Skin epidermis (tissue), 12 donors: Measurements from ENCODE around the gene ABHD16B.

Experiments
- H3K27ac ChIP-seq, 21 experiments: fragments of 200-600 bp; sonication (generic) in 11 of 21; one replicate each; pipeline ENCODE4 v1.5.0; 2020; ENCODE audit warnings: mild to moderate bottlenecking in 3 of 21, inconsistent platforms in 2 of 21, moderate library complexity in 2 of 21
- H3K4me3 ChIP-seq, 7 experiments: fragments of 200-600 bp; sonication (generic) in 2 of 7; one replicate each; pipeline ENCODE4 v1.5.0; 2020; ENCODE audit warnings: inconsistent platforms in 2 of 7, mild to moderate bottlenecking in 2 of 7, moderate library complexity in 1 of 7

The ABHD16B gene

DNA sequence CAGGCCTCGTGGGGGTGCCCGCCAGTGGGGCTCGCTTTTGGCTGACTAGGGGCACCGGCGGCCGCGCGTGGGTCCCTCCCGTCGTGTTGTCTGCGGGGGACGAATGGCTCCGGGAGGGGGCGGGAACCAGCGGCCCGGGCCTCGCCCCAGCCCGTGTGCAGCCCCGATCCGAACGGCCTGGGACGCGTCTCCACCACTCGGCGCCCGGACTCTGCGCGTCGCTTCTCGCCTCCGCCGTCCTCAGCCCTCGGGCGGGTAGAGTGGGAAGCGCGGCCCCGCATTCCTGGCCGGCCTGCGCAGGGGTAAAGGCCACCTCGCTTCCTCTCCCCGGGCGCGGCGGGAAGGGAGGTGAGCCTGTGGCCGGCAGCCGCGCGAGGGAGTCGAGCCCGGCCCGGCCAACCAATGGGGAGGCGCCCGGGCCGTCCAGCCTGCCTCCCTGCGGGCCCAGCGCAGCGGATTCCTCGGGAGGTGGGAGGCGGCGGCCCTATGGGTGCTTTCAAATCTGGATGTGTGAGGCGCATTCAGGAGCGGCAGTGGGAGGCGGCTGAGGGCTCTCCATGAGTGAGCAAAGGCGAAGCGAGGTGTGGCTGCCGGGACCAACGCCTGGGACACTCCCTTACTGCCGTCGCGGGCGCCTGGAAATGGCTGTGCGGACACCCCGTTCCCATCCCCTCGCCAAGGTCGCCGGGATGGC lies 29.2 kb upstream of the ABHD16B start:
- Histone ChIP-seq H3K27ac (peak overlapping the region in 18 of 21 experiments; percentile 14 to 71 (median 52)), H3K4me3 (peak overlapping the region; percentile 35 to 53 (median 48))

DNA sequence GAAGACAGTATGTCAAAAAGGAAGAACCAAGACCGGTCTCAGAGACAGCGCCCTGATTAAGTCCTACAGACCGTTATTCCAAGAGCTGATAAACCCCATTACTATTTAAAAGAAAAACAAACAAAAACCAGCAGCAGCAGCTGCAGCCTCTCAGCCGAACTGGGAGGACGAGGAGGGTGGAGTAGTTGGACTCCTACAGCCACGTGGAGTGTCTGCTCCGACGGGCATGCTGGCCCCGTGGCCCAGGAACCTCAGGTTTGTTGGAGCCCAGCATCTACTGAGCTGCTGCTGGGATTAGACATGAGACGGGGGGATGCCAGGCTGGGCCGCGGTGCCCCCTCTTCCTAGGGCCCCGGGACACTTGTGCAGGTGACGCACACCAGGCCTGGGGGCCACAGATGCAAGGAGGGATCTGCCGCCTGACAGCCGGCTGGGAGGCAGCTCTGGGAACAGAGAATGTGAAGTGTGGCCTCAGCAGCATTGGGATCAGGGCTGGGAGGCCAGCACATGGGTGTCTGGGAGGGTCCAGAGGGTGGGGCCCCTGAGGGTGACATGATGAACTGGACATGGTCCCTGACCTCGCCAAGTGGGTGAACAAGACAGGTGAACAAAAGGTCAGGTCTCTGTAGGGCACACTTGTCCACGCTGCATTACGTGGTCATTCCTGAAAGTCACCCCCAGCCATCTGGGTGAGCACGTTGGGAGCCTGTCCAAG lies 27.4 kb upstream of the ABHD16B start:
- no peak overlapping the region for H3K4me3 ChIP-seq
- peak overlapping the region in 2 of 21 experiments; percentile 24 to 51 for H3K27ac ChIP-seq

DNA sequence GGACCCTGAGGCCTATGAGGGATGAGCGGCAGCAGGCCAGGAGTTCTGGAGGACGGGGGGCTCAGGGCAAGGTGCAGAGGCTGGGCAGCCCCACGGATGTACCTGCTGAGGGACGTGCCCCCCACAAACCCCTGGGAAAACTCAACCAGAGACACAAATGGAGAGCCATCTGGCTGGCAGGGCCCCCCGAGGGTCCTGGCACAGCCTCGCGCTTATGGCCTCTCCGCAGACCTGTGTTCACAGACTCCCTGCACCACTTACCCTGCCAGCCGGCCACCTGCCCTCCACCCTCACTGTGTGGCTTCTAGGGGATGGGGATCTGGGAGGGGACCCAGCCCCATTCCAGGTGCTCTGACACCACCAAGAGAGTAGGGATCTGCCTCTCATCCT lies 26.8 kb upstream of the ABHD16B start:
- H3K4me3 ChIP-seq: no peak overlapping the region

DNA sequence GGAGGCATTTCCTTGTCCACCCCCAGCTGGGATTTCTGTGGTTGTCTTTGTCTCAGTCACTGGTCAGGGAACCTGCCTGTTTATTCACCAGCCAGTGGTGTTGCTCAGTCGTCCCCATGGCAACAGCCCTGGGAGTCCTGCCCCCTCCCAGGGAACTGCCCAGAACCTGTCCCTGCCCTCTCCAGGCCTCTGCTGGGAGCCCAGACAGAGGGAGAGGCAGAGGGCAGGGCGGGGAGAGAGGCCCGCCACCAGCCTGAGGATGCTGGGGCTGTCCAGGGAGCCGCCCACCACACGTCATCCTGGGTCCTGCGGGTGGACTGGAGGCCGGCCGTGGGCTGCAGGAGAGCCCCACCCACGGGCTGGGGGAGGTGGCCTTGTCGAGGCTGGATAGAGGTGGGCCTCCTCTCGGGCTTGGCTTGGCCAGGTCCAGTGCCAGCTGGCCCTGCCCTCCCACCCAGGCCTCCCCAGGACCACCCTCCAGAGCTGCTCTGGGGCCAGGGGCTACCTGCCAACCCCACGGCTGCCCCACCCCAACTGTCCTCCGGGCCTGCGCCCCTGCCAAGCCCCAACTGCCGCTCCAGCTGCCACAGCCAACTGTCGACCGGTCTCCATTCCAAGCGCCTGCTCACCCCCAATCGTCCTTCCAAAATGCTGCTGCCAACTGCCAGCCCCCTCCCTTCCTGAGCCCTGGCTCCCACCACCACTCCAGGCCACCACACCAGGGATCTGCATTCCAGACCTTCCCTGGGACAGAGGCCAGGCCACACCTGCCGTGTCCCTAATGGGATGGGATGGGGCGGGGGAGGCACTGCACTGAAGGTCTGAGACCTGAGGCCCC lies 26.1 kb upstream of the ABHD16B start:
- H3K27ac ChIP-seq: peak overlapping the region in 5 of 21 experiments; percentile 28 to 69 (median 49)
- H3K4me3 ChIP-seq: no peak overlapping the region

More for the DNA sequence above, 26.8 kb upstream of the ABHD16B start:
- peak overlapping the region in 2 of 21 experiments; percentile 24 to 51 for H3K27ac ChIP-seq

DNA sequence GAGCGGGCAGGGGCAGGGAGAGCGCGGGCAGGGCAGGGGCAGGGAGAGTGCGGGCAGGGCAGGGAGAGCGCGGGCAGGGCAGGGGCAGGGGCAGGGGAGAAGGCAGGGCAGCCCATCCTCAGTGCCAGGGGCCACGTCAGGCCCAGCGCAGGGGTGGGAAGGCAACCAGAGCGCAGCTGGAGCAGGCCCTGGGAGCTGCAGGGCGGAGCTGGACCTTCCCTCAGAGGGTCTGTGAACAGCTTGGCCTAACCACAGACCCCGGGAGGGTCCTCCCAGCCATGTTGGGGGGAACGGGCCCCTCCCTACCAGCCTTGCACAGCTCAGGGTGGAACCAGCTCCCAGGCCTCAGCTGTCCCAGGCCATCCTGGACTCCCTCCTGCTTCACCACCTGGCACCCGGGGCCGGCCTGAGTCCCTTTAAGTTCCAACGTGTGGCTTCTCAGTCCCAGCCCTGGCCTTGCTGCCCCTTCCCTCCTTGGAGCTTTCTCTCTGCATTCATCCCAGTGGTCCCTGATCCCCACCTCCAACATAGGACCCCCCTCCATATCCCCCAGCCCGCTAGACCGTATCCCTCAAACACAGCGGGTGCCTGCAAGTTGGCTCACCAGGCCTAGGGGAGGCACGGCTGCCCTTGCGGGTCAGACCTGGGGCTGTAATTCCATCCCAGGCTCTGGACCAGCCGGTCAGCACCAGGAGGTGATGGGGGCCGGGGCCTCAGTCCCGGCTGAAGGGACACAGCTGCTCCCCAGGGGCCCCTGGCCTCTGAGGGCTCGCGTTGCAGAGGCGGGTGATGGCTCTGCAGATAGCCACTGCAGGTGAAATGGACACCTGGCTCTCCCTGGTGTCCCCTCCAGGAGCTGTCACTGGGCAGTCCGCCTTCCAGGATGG lies 24.6 kb upstream of the ABHD16B start:
- no peak overlapping the region for H3K27ac ChIP-seq

DNA sequence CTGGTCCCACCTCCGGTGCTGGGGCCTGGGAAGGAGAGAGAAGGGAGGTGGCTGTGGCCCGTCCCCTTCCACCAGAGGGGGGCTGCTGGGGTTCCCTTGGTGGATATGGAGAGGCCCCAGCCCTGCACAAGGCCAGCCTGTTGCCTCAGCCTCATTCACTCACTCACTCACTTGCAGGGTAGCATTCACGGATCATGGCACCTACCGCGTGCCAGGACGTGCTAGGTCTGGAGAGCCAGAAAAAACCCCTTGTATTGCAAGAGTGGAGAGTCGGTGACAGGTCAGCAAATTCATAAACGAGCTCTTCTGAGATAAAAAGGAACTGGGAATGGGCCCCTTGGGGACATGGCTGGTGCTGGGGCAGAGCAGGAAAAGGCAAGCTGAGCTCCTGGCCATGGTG lies 23.8 kb upstream of the ABHD16B start:
- H3K27ac ChIP-seq: no peak overlapping the region
- no peak overlapping the region for H3K4me3 ChIP-seq

More for the DNA sequence above, 24.6 kb upstream of the ABHD16B start:
- H3K4me3 ChIP-seq: no peak overlapping the region

DNA sequence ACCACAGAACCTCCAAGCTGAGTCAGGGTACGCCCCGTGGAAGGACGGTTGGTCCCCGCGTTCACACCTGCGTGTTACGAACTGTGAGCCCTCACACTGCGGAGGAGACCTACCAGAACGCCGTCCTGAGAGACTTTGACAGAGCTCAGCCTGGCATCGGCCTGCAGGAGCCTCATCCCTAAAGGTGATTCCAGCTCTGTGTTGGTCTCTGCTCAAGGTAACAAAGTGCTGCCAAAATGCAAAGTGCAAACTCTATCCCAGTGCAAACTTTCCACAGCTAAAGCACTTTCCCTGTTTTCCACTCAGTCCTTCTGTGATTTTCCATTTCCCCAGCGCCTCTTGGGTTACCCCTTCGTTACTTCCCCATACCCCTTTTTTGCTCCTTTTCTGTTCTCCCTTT lies 21.7 kb upstream of the ABHD16B start:
- no peak overlapping the region for H3K27ac ChIP-seq
- H3K4me3 ChIP-seq: no peak overlapping the region

DNA sequence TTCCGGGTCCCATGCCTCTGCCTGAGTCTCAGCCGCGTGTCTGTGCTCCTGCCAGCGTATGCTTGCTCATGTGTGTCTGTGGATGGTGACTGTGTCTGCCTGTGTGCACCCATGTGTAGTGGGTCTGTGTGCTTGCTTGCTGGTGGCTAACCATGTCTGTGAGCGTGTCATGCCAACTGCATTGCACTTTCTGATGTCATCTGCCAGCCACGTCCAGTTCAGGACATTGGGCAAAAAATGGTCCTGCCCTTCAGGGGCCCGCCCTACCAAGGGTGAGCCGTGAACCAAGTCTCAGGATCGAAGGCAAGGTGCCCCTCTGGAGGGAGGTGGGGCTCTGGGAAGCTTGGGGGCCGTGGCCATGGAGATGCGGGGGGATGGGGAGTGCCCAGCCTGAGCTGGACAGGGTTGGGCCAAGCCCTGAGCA lies 20.9 kb upstream of the ABHD16B start:
- H3K27ac ChIP-seq: no peak overlapping the region
- H3K4me3 ChIP-seq: no peak overlapping the region

DNA sequence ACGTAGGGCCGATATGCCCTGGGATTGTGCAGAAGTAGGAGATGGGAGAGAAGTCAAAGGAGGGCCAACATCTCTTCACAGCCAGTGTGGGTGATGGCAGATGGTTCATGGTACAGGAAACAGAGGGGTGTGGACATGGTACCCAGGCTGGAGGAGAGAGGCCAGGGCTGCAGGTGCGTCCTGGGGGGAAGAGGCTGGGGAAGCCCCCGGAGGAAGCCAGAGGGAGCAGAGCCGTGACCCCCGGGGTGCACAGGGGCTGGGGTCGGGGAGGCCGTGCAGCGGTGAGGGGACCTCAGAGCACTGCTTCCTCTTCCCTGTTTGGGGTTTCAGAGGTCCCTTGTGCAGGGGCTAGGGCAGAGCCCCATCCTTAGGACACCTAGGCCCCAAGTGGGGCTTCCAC lies 19.0 kb upstream of the ABHD16B start:
- H3K4me3 ChIP-seq: no peak overlapping the region
- no peak overlapping the region for H3K27ac ChIP-seq

DNA sequence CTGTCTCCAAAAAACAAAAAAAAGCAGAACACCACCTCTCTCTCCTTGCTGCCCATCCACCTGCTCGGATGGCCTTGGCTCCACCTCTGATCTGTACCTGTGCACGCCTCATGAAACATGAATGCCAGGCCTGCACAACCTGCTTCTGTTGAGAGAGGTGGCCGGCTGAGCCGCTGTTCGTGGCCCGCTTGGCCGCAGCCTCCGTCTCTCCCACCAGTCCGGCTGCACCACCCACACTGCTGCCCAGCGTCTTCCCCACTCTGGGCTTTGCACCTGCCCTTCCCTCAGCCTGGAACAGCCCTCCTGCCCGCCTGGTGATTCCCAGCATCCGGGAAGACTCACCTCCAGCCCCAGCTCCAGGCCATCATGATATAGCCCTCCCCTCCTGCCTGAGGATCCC lies 18.1 kb upstream of the ABHD16B start:
- Histone ChIP-seq H3K4me3 (no peak overlapping the region), H3K27ac (no peak overlapping the region)

DNA sequence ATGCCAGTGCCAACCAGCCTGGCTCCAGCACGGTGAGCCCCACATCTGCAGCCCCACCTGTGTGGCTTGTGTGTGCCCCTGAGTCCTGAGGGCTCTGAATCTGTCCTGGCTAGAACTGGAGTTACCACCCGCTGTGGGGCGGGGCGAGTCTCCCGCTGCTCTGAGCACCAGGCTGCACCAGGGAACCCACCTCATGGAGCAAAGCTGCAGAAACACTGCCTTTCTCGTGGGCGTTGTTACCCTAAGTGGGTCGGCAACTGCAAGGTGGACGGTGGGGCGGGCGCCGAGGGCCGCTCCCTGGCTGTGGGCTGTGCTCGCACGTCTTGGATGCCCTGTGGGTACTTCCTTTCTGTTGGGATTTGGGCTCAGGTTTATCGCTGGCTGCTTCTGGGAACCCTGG lies 17.5 kb upstream of the ABHD16B start:
- H3K4me3 ChIP-seq: no peak overlapping the region
- no peak overlapping the region for H3K27ac ChIP-seq

DNA sequence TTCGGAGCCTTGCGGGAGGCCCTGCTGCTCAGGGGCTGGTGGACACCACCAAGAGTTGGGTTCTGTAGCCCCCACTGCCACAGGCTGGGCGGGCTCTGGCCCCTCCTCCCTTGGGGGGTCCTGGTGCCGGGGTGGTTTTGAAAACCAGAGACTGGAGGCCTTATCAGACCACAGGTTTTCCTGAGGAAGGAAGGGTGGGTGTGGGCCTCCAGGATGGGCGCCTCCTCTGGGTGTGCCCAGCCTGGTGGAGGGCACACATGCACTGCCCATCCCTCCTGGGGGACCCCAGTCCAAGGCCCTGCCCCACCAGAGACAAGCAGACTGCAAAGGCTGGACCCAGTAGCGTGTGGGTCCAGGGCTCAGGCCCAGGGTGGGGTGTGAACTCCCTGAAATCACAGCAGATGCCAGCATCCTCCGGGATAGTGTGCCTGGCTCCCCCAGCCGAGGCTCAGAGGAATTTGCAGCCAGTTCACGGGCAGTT lies 16.7 kb upstream of the ABHD16B start:
- Histone ChIP-seq H3K27ac (no peak overlapping the region), H3K4me3 (no peak overlapping the region)

DNA sequence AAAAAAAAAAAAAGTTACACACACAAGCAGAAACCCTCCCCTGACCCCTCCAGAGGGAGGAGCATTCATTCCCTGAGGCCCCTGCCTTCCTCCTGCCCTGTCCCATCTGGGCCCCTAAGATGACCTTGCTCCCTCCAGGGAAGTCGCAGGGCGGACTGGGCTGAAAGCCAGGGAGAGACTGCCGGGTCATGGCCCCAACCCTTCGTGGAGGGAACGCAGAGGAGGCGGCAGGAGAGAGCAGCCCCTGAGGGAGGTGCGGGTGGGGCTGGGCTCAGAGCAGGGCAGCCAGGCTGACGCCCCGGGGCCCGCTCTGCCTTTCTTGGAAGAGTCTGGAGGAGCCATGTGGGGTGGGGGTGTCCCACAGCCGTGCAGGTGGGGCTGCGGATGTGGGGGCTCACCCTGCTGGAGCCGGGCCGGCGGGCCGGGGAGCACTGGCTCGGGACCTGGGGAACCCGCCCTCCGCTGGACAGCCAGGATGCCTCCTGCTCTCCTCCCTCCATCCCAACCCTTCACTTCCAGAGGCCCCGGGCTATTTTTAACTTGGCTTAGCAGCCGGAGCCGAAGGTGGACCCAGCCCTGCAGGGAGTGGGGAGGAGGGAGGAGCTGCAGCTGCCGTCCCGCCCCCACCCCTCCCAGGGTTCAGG lies 15.0 kb upstream of the ABHD16B start:
- Histone ChIP-seq H3K27ac (peak overlapping the region in 6 of 21 experiments; percentile 3 to 45 (median 20)), H3K4me3 (no peak overlapping the region)

DNA sequence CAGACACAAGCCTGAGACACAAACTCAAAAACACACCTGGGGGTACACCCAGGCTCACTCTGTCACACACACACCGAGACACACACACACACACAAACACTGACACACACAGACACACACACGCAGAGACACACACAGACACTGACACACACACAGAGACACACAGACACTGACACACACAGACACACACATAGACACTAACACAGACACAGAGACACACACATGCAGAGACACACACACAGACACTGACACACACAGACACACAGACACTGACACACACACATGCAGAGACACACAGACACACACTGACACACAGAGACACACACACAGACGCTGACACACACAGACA lies 14.4 kb upstream of the ABHD16B start:
- H3K4me3 ChIP-seq: no peak overlapping the region
- H3K27ac ChIP-seq: peak overlapping the region in 6 of 21 experiments; percentile 3 to 57 (median 33)

DNA sequence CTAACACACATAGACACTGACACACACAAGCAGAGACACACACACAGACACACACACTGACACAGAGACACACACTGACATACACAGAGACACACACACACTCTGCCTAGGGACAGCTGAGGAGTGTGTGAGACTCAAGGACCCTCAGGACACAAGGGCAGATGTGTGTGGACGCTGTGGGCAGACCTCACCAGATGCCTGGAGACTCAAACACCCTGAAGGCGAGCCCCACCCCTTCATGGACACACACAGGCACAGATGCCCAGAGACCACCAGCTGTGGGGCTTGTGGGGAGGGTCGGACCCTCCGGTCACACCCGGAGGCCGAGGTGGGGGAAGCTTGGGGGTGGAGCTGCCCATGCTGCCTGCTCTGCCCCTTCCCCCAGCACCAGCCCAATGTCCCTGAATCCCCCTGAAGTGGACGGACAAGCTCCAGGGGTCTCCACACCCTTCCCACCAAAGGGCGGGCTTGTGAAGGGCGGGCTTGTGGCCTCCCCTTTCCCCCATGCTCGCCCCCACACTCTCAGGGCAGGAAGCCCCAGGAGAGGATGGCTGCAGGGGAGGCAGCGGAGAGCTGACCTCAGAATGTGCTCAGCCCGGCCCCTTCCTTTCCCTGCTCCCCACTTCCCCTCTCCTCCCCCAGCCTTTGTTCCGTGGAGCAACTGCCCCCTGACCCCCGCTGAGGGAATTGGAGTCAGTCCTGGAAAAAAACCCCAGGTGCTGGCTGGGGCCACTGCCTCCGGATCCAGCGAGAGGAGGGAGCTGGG lies 13.9 kb upstream of the ABHD16B start:
- Histone ChIP-seq H3K27ac (peak overlapping the region in 15 of 21 experiments; percentile 3 to 77 (median 44)), H3K4me3 (no peak overlapping the region)

DNA sequence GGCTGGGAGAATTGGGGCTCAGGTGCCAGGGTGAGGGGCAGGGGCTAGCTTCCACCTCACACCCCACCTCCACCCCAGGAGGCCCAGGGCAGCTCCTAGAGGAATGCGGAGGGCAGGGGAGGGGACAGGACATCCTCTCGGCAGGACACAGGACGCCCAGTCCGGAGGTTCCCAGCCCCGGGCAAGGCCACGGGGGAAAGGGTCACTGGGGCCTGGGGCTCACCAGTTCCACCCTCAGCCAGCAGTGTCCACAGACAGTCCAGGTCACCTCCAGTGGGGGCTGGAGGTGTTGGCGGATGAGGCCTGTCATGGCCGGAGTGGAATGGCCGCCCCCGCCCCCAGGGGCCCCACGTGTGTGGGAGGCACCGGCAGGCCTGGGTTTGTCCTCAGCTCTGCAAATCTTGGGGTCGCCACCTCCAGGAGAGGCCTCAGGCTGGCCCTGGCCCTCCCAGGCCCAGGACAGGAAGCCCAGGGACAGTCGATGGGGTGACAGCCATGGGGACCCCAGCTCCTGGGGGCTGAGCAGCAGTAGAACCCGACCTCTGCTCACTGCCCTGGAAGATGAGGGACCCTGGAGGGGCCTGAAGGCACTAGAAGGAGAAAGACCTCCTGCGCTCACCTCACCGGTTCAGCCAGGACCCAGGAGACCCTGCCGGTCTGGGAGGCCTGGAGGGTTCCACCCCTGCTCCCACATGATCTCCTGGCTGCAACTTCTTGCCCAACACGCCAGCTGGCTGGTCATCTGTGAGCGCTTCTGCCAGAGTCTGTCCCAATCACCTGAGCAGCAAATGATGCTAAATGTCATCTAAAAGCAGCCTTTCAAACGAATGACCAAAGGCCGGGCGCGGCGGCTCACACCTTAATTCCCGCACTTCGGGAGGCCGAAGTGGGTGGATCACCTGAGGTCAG lies 13.0 kb upstream of the ABHD16B start:
- H3K4me3 ChIP-seq: no peak overlapping the region
- peak overlapping the region in 16 of 21 experiments; percentile 3 to 77 (median 45) for H3K27ac ChIP-seq
